Astrocyte of the spinal cord (primary cell): Measurements from ENCODE around the gene ZGRF1.
"Not testable (repeated sequence)": the region's sequence is repeated elsewhere in the genome, so short reads cannot be mapped to it uniquely, and the experiment has no call there.

ENCODE experiments used
- DNase-seq: peaks from one replicate; pipeline ENCODE4 v3.0.0; 2011; ENCODE audit warnings: low read depth, low spot score
- H3K4me3 ChIP-seq: 2 replicates; pipeline ENCODE4 v1.5.1; 2011; ENCODE audit warnings: low read depth, mild to moderate bottlenecking, low read length, moderate library complexity
- CTCF ChIP-seq: IDR thresholded peaks from 2 replicates; pipeline ENCODE4 v1.5.1; 2012; ENCODE audit warnings: low read depth, mild to moderate bottlenecking, low read length, inconsistent platforms
- in situ Hi-C: cut with HindIII; loops from 2 replicates; pipeline ENCODE4 v1.10.0; 2017; ENCODE audit warnings: low sequenced_read_pairs

Gene ZGRF1

GRCh38 chr4:112557676-112558411 lies 78.9 kb downstream of the ZGRF1 start:
- in situ Hi-C loops, result no loop called here
- no peak for TF ChIP-seq CTCF
- no peak overlapping the region for H3K4me3 ChIP-seq
- DNase-seq, result peak; percentile 71

- H3K4me3 ChIP-seq, DNase-seq, in situ Hi-C loops: not testable (repeated sequence)
Measured at GRCh38 chr4:112554271-112554670, 82.4 kb downstream of the ZGRF1 start.

GRCh38 chr4:112552668-112553067 lies 84.0 kb downstream of the ZGRF1 start:
- H3K4me3 ChIP-seq, result no peak overlapping the region
- peak; percentile 45 for DNase-seq
- TF ChIP-seq CTCF, result no peak
- in situ Hi-C loops, result no loop called here

GRCh38 chr4:112550728-112551127 lies 86.0 kb downstream of the ZGRF1 start:
- no peak for TF ChIP-seq CTCF
- no peak overlapping the region for H3K4me3 ChIP-seq
- DNase-seq, result peak; percentile 41
- in situ Hi-C loops, result no loop called here

- no peak overlapping the region for H3K4me3 ChIP-seq
- no peak for DNase-seq
- no peak for TF ChIP-seq CTCF
- in situ Hi-C loops, result no loop called here
Measured at GRCh38 chr4:112546476-112546875, 90.2 kb downstream of the ZGRF1 start.

- H3K4me3 ChIP-seq, result no peak overlapping the region
- TF ChIP-seq CTCF, result no peak
- DNase-seq, result no peak
- in situ Hi-C loops, result no loop called here
Measured at GRCh38 chr4:112545346-112545745, 91.4 kb downstream of the ZGRF1 start.

- no peak for TF ChIP-seq CTCF
- H3K4me3 ChIP-seq, result no peak overlapping the region
- no peak for DNase-seq
- in situ Hi-C loops, result no loop called here
Measured at GRCh38 chr4:112540695-112541094, 96.0 kb downstream of the ZGRF1 start.
